Parathyroid adenoma (tissue), 2 donors: ENCODE results near the gene SNX20.

Experiments used
- H2AFZ ChIP-seq: fragments of 300-600 bp; sonication (generic); one replicate; pipeline ENCODE4 v1.7.0; 2017; ENCODE audit warnings: antibody characterized with exemption, mild to moderate bottlenecking
- H3K27ac ChIP-seq: fragments of 300-600 bp; sonication (generic); one replicate; pipeline ENCODE4 v1.7.0; 2017
- H3K27me3 ChIP-seq: fragments of 300-600 bp; sonication (generic); one replicate; pipeline ENCODE4 v1.7.0; 2017; ENCODE audit warnings: low read length; ENCODE audit not compliant: control insufficient read depth, insufficient read depth
- H3K36me3 ChIP-seq: fragments of 300-600 bp; sonication (generic); one replicate; pipeline ENCODE4 v1.7.0; 2017; ENCODE audit warnings: low read length; ENCODE audit not compliant: control insufficient read depth, insufficient read depth
- H3K4me1 ChIP-seq: fragments of 300-600 bp; sonication (generic); one replicate; pipeline ENCODE4 v1.7.0; 2017; ENCODE audit warnings: control low read depth
- H3K4me2 ChIP-seq: fragments of 300-600 bp; sonication (generic); one replicate; pipeline ENCODE4 v1.7.0; 2017; ENCODE audit warnings: low read length
- H3K4me3 ChIP-seq: fragments of 300-600 bp; sonication (generic); one replicate; pipeline ENCODE4 v1.7.0; 2017; ENCODE audit warnings: low read depth, low read length
- H3K79me2 ChIP-seq: fragments of 300-600 bp; sonication (generic); one replicate; pipeline ENCODE4 v1.7.0; 2017; ENCODE audit warnings: control low read depth
- H3K9ac ChIP-seq: fragments of 300-600 bp; sonication (generic); one replicate; pipeline ENCODE4 v1.7.0; 2017; ENCODE audit warnings: mild to moderate bottlenecking
- H3K9me3 ChIP-seq: fragments of 300-600 bp; sonication (generic); one replicate; pipeline ENCODE4 v1.7.0; 2017; ENCODE audit warnings: low read length; ENCODE audit not compliant: control insufficient read depth
- CTCF ChIP-seq: fragments of 300-600 bp; sonication (generic); IDR thresholded peaks from one replicate; pipeline ENCODE4 v1.7.0; 2017; ENCODE audit warnings: antibody characterized with exemption, mild to moderate bottlenecking
- donor health status: primary hyperparathyroidism.

Gene SNX20

DNA sequence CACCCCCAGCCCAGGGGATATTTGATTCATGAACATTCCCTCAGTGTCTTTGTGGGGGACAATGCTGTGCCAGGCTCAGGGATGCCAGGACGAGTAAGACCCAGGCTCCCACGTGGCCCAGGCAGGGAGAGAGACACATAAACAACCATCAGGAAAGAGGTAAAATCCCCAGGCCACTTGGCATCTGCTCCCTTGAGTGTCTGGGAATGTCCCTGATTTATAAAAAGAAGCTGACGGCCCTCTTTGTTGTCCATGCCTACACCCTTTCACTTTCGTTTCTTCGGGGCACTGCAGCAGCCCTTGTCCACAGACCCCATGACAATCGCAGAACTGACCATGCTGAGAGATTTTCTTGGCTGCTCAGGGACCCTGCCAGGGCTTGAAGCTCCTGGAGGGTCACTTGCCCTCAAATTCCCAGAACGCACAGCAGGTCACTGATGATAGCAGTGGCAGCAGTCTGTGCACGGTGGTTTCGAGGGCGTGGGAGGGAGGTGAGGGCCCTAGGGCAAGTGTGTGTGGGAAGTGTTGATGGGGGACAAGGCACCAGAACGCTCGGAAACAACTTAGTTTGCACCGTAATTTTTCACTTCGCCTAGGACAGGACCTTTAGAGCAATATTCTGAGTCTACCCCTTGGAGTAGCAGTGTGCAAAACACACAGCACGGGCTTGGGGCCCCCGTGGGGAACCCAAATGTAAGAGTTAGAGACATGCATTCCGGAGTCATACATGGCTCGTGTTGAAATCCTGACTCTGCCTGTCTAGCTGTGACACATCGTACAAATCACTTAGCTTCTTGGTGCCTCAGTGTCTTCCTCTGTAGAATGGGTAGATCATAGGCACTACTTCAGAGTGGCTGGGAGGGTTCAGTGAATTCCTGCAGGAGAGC lies 17.0 kb upstream of the SNX20 start:
- H3K79me2 ChIP-seq = no peaks in the 10 kb centered on the region
- TF ChIP-seq CTCF = no peak
- H2AFZ ChIP-seq = peak overlapping the region; percentile 94
- no peak overlapping the region for H3K9ac ChIP-seq
- peaks cover 8% of the 10 kb centered on the region for H3K4me1 ChIP-seq
- H3K9me3 ChIP-seq = no peaks in the 10 kb centered on the region
- H3K27ac ChIP-seq = peak overlapping the region; percentile 43
- H3K4me2 ChIP-seq = peak overlapping the region; percentile 81
- H3K36me3 ChIP-seq = no peaks in the 10 kb centered on the region
- H3K27me3 ChIP-seq = no peaks in the 10 kb centered on the region
- peak overlapping the region; percentile 27 for H3K4me3 ChIP-seq

GRCh38 chr16:50697421-50697715 lies 16.3 kb upstream of the SNX20 start:
- H2AFZ ChIP-seq = peak overlapping the region; percentile 94
- H3K4me3 ChIP-seq = no peak overlapping the region
- no peaks in the 10 kb centered on the region for H3K79me2 ChIP-seq
- no peak overlapping the region for H3K4me2 ChIP-seq
- no peaks in the 10 kb centered on the region for H3K27me3 ChIP-seq
- no peak overlapping the region for H3K9ac ChIP-seq
- H3K27ac ChIP-seq = no peak overlapping the region
- H3K9me3 ChIP-seq = no peaks in the 10 kb centered on the region
- peaks cover 8% of the 10 kb centered on the region for H3K4me1 ChIP-seq
- H3K36me3 ChIP-seq = no peaks in the 10 kb centered on the region
- no peak for TF ChIP-seq CTCF

DNA sequence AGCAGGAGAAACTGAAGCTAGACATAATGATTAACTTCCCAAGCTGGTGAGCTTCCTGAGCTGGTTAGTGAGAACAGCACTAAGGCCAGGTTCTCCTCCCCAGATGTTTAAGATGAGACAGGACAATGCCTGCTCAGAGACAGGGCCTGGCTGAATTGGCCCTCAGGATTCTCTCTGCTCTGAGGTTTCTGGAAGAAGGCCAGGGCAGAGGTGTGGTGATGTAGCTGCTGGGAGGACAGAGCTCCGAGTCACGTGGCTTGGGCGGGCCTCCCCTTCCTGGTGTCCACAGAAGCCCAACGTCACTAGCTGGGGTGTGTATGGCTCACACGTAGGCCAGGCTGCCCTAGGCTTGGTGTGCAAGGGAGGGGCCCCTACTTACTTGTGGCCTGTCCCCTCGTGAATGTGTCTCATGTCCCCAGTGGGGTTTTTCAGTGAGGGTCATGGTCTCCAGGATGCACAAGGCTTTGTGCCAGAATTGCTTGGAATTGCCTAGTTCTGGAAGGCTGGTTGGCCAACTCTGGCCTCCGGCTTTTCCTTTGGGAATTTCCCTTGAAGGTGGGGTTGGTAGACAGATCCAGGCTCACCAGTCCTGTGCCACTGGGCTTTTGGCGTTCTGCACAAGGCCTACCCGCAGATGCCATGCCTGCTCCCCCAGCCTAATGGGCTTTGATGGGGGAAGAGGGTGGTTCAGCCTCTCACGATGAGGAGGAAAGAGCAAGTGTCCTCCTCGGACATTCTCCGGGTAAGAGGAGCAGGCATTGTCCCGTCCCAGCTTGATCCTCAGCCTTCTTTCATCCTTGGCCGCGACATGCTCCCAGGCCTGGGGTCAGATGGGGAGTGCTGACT lies 15.7 kb upstream of the SNX20 start:
- Histone ChIP-seq H3K27me3 (no peaks in the 10 kb centered on the region), H3K9ac (no peak overlapping the region), H3K36me3 (no peaks in the 10 kb centered on the region), H3K27ac (no peak overlapping the region), H3K4me2 (no peak overlapping the region), H3K79me2 (no peaks in the 10 kb centered on the region), H3K9me3 (no peaks in the 10 kb centered on the region), H3K4me1 (peaks cover 8% of the 10 kb centered on the region), H3K4me3 (no peak overlapping the region), H2AFZ (peak overlapping the region; percentile 44)
- TF ChIP-seq CTCF = no peak

DNA sequence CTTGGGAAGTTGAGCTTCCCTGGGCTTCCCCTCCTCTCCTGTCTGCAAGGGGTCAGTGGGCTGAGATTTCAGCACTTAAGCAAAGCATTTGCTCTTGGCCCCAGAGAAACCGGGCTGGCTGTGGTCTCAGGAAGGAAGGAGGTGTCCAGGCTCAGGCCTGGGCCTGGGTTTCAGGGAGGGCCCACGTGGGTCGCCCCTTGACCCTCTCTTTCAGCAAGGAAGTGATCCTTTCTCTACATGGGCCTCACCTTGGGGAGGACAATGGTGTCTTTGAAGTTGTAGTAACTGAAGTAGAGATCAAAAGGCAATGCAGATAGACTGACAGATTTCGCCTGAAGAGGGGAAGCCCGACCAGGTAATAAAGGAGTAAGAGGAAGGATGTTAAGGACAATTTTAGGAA lies 15.0 kb upstream of the SNX20 start:
- Histone ChIP-seq H2AFZ (peak overlapping the region; percentile 40), H3K27ac (no peak overlapping the region), H3K9ac (no peak overlapping the region), H3K79me2 (no peaks in the 10 kb centered on the region), H3K4me3 (no peak overlapping the region), H3K4me1 (peaks cover 8% of the 10 kb centered on the region), H3K36me3 (no peaks in the 10 kb centered on the region), H3K27me3 (no peaks in the 10 kb centered on the region), H3K4me2 (no peak overlapping the region), H3K9me3 (no peaks in the 10 kb centered on the region)
- TF ChIP-seq CTCF = no peak
